ENCODE results near the gene PPP1R13B.

Gene PPP1R13B

DNA sequence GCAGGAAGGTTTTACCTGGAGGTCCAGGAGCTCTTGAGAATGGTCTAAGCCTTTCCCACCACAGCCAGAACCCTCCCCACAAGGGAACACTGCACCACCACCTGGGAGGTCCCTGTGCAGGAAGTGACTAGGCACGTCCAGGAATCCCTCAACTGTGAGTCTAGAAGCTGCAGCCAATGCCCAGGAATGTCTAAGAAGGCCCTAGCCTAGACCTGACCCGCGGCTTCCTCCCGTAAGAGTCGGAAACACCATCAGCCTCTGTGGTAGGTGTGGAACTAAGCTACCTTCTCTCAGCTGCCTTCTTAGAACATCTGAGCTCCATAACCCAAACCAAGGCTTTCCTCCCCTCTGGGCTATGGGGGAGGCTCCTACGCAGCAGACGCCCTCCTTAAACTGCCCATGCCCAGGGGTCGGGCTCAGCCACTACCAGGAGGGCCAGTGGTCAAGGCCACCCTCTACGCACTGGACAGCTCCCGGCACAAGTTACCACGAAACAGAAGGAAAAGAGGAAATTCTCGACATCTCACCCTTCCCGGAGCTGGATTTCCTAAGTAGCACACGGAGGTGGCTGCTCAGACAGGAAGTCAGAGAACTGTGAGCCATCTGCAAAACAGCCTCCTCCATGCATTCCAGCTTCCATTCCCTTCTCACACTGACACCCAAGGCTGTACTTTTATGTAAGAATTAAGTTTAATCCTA, 106.2 kb downstream of the PPP1R13B start:
- no peak for DNase-seq

- no peak for DNase-seq
Observed at GRCh38 chr14:103739793-103740501, 107.4 kb downstream of the PPP1R13B start.

DNA sequence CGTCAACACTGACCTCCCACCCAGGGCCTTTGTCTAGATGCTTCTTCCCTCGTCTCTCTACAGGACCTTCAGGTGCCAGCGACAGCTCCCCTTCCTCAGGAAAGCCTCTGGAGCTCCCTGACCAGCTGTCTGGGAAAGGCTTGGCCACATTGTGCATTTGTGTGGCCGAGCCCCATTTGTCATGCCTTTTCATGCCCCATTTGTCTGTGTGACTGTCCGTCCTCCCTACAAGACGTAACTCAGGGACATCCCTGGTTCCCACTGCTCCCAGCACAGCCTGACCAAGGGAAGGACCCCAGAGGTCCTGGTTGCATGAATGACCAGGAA, 107.9 kb downstream of the PPP1R13B start:
- DNase-seq, result no peak

- DNase-seq, result no peak
Observed at GRCh38 chr14:103738701-103739451, 108.5 kb downstream of the PPP1R13B start.

- no peak for DNase-seq
Observed at GRCh38 chr14:103738166-103738565, 109.2 kb downstream of the PPP1R13B start.

DNA sequence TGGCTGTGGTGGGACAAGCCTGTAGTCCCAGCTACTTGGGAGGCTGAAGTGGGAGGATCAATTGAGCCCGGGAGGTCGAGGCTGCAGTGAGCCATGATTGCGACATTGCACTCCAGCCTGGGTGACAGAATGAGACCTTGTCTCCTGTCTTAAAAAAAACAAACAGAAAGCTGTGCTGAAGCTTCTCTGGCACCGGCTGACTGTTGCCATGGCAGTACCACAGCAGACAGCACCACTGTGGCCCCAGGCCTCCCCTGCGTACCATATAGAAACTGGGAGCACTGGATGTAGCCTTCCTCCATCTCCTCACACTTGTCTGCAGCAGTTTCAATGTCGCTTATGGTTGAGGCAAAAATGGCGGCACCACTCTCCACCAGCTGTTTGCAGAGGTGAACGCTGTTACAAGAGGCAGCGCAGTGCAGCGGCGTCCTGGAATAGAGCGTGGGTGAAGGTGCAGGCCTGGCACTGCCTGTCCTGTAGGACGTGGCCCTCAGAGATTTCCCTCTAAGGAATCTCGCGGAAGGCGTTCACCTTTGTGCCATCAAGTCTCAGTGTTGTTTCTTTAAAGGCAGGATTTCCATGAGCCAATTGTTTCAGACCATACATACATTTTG, 109.8 kb downstream of the PPP1R13B start:
- DNase-seq, result no peak

- no peak for DNase-seq
Observed at GRCh38 chr14:103736546-103737431, 110.6 kb downstream of the PPP1R13B start.

- DNase-seq, result no peak
Observed at GRCh38 chr14:103735815-103736545, 111.4 kb downstream of the PPP1R13B start.

DNA sequence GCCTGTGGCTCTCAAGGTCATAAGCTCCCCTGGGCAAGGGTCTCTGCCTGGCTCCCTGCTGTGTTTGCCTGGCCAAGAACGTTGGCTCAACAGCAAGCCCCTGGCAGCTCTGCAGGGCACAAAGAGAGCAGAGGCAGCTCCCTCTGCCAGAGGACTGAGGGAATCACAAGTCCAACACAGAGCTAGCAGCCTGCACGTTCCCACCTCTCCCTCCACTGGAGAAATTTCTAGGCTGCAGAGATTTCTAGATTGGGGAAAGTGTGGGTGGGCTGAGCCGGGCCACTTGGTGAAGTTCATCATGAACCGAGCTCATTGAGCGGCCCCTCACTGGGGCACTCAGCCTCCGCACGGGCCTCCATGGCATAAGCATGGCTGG, 111.9 kb downstream of the PPP1R13B start:
- DNase-seq, result no peak

DNA sequence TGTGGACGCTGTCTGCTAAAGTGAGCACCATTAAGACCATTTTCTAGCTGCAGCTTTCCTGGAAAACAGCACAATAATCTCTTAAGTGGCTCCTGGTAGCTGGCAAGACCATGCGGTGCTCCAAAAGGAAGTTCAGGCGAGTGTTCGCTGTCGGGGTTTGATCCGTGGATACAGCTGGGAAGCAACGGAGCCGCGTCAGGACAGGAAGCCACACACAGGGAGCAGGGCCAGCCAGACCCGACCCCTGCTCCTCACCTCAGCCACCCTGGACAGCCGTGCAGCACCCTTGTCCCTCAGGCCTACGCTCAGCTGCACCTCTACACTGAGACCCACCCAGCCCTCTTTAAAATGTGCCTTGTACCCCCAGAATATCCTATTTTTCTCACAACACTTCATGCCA, 112.4 kb downstream of the PPP1R13B start:
- no peak for DNase-seq

GRCh38 chr14:103734081-103734888, 113.1 kb downstream of the PPP1R13B start:
- no peak for DNase-seq

DNA sequence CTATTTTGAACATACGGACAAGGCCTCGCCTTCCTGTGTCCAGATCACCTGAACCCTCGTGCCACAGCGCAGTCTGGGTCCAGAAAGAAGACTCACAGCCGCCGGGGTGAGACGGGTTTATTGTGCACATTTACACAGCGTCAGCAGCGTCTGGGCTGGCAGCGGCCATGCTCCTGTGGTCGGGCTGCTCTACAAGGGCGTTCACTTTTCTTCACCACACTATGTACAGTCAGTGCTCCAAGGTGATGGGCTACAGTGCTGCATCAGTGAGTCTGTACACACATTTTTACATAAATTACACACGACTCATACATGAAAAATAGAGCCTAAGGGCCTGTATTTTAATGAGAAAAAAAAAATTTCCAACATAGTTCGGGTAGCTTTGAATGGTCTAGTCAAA, 113.7 kb downstream of the PPP1R13B start:
- DNase-seq, result no peak

- no peak for DNase-seq
Observed at GRCh38 chr14:103732868-103733620, 114.3 kb downstream of the PPP1R13B start.

- DNase-seq, result no peak
Observed at GRCh38 chr14:103731916-103732867, 115.2 kb downstream of the PPP1R13B start.

GRCh38 chr14:103731481-103731880, 115.9 kb downstream of the PPP1R13B start:
- DNase-seq, result no peak

DNA sequence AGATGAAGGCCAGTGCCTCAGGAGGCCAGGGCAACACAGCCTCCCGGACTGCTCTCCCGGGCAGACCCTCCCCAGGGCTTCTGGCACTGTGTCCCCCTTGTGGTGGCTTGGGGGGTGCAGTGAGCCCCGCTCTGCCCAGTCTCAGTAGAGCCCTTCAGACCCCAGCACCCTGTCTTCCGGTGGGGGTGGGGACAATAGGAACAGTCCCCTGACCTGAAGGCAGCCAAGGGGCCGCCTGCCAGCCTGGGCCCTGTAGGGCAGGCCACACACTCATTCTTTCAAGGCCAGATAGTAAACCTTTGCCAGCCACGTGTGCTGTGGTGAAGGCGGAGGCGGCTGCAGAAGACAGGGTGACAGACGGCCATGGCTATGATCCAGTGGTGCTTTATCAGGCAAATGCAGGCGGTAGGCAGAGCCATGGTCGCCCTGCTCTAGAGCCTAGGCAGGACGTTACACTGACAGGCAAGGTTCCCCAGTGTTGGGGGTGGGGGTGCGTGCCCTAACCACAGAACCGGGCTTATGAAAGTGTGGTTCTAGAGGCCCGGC, 116.8 kb downstream of the PPP1R13B start:
- DNase-seq, result no peak

- DNase-seq, result no peak
Observed at GRCh38 chr14:103729496-103730448, 117.6 kb downstream of the PPP1R13B start.
